Measurements from ENCODE around the gene SPPL2B. TPM values are rescaled to one million over a fixed set of nuclear protein-coding genes. Genes with fewer than 3 reads are reported as not detected.

Gene SPPL2B
- total and polyA plus RNA-seq, 2 experiments from 2014 or later: 23.5 to 51.0 TPM

DNA sequence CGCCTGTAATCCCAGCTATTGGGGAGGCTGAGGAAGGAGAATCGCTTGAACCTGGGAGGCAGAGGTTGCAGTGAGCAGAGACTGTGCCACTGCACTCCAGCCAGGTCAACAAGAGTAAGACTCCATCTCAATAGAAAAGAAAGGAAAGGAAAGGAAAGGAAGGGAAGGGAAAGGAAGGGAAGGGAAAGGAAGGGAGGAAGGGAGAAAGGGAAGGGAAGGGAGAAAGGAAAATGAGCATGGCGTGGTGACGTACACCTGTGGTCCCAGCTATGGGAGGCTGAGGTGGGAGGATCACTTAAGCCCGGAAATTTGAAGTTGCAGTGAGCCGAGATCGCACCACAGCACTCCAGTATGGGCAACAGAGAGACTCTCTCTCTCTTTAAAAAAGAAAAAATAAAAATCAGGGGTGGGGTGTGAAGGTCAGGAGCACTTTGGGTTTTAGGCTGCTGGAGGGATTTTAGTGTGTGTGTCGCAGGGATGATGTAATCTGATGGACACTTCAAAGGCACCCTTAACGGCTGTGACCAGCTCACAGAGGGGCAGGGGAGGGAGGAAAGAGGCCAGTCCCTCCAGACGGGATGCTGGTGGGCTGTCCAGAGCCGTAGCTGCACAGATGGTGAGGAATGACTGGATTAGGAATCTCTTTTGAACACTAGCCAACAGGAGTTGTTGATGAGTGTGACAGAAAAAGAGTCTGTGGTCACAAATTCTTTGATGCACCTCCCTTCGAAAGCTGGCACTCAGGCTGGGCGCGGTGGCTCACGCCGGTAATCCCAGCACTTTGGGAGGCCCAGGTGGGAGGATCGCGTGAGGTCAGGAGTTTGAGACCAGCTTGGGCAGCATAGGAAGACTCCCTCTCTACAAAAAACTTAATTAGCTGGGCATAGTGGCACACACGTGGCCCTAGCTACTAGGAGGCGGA, 59.1 kb downstream of the SPPL2B start:
- Histone ChIP-seq H3K27me3 (ENCODE audit: insufficient read depth) (no peaks in the 10 kb centered on the region), H4K20me1 (replicated peaks; ENCODE audit: insufficient read depth) (no peaks in the 10 kb centered on the region), H3K4me1 (ENCODE audit: insufficient read depth) (no peaks in the 10 kb centered on the region), H3K36me3 (ENCODE audit: insufficient read depth) (no peaks in the 10 kb centered on the region), H2AFZ (no peak overlapping the region), H3K9me2 (ENCODE audit: insufficient read depth) (no peaks in the 10 kb centered on the region), H3K4me3 (no peak overlapping the region), H3K27ac (ENCODE audit: low read depth) (no peak overlapping the region), H3K4me2 (no peak overlapping the region), H3K79me2 (replicated peaks; ENCODE audit: insufficient read depth) (no peaks in the 10 kb centered on the region), H3F3A (replicated peaks; ENCODE audit: low read depth) (no peaks in the 10 kb centered on the region)
- peaks cover 8% of the 10 kb centered on the region for H3K27me3 Mint-ChIP-seq (ENCODE audit: insufficient read depth, low read depth, poor library complexity)
- DNase-seq (ENCODE audit: low spot score): no peak
- H3K4me3 Mint-ChIP-seq: no peak overlapping the region
- no peaks in the 10 kb centered on the region for H3K36me3 Mint-ChIP-seq (ENCODE audit: low read depth)
- H3K9me3 Mint-ChIP-seq: peaks cover 6% of the 10 kb centered on the region; the same call in 2 of the 3 replicates
- no peak for TF ChIP-seq STAT1 (IDR thresholded peaks at IDR 0.05; ENCODE audit: unreplicated experiment)
- no peak for TF ChIP-seq JUNB (IDR thresholded peaks at IDR 0.05; ENCODE audit: unreplicated experiment)
- TF ChIP-seq POLR2AphosphoS5 (IDR thresholded peaks at IDR 0.05; ENCODE audit: low read depth): no peak
- TF ChIP-seq, protein P1, sequence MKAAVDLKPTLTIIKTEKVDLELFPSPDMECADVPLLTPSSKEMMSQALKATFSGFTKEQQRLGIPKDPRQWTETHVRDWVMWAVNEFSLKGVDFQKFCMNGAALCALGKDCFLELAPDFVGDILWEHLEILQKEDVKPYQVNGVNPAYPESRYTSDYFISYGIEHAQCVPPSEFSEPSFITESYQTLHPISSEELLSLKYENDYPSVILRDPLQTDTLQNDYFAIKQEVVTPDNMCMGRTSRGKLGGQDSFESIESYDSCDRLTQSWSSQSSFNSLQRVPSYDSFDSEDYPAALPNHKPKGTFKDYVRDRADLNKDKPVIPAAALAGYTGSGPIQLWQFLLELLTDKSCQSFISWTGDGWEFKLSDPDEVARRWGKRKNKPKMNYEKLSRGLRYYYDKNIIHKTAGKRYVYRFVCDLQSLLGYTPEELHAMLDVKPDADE (IDR thresholded peaks at IDR 0.05): no peak
- no peak for TF ChIP-seq ZNF114 (CRISPR knock-in tag; IDR thresholded peaks at IDR 0.05)
- TF ChIP-seq NANOG (IDR thresholded peaks at IDR 0.05; ENCODE audit: borderline replicate concordance): no peak
- no peak for TF ChIP-seq EZH2phosphoT487 (IDR thresholded peaks at IDR 0.05; ENCODE audit: unreplicated experiment)
- TF ChIP-seq EZH2 (IDR thresholded peaks at IDR 0.05; ENCODE audit: low read depth, unreplicated experiment): no peak
- no peak for TF ChIP-seq ZNF462 (CRISPR knock-in tag; IDR thresholded peaks at IDR 0.05)
- no peak for TF ChIP-seq CREB1 (CRISPR knock-in tag; IDR thresholded peaks at IDR 0.05; ENCODE audit: low read depth)
- no peak for TF ChIP-seq CTCF (conservative IDR thresholded peaks at IDR 0.05; ENCODE audit: low read depth in 2 of 2)
- no peak for TF ChIP-seq ZNF331 (CRISPR knock-in tag; IDR thresholded peaks at IDR 0.05; ENCODE audit: low read depth)
- TF ChIP-seq, protein P2, sequence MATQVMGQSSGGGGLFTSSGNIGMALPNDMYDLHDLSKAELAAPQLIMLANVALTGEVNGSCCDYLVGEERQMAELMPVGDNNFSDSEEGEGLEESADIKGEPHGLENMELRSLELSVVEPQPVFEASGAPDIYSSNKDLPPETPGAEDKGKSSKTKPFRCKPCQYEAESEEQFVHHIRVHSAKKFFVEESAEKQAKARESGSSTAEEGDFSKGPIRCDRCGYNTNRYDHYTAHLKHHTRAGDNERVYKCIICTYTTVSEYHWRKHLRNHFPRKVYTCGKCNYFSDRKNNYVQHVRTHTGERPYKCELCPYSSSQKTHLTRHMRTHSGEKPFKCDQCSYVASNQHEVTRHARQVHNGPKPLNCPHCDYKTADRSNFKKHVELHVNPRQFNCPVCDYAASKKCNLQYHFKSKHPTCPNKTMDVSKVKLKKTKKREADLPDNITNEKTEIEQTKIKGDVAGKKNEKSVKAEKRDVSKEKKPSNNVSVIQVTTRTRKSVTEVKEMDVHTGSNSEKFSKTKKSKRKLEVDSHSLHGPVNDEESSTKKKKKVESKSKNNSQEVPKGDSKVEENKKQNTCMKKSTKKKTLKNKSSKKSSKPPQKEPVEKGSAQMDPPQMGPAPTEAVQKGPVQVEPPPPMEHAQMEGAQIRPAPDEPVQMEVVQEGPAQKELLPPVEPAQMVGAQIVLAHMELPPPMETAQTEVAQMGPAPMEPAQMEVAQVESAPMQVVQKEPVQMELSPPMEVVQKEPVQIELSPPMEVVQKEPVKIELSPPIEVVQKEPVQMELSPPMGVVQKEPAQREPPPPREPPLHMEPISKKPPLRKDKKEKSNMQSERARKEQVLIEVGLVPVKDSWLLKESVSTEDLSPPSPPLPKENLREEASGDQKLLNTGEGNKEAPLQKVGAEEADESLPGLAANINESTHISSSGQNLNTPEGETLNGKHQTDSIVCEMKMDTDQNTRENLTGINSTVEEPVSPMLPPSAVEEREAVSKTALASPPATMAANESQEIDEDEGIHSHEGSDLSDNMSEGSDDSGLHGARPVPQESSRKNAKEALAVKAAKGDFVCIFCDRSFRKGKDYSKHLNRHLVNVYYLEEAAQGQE (IDR thresholded peaks at IDR 0.05; ENCODE audit: unreplicated experiment): no peak
- ATAC-seq: no peak
- peaks cover 3% of the 10 kb centered on the region; the same call in 1 of the 3 replicates for H3K4me1 Mint-ChIP-seq
- no peak overlapping the region for H3K27ac Mint-ChIP-seq
